ENCODE measurements around the gene METTL4. TPM values are rescaled to one million over a fixed set of nuclear protein-coding genes. Genes with fewer than 3 reads are reported as not detected.

METTL4 gene
- total RNA-seq, 1 experiment from 2014 or later, result 8.6 TPM

GRCh38 chr18:2590303-2590702 lies 19.0 kb upstream of the METTL4 start:
- BruUV-seq (replicated peaks), result no TSS peak
- no peak overlapping the region for H2AFZ ChIP-seq (ENCODE audit: low read length)
- CTCF ChIA-PET, result no interaction called here

GRCh38 chr18:2589345-2590068 lies 18.2 kb upstream of the METTL4 start:
- ATAC-seq (peak; percentile 43), DNase-seq (peak; percentile 17)
- H3F3A ChIP-seq (ENCODE audit: low read length, unreplicated experiment), result peaks cover 4% of the 10 kb centered on the region
- ChIA-PET CTCF (interaction anchor here (0.5 kb wide), 1 partner anchor 562 kb away, joined by 3 read pairs; no protein-coding TSS in a partner anchor), POLR2A (ENCODE audit: unreplicated experiment) (interaction anchor here (0.7 kb wide), 1 partner anchor 84 kb away, joined by 3 read pairs; no protein-coding TSS in a partner anchor)
- H3K79me2 ChIP-seq (ENCODE audit: low read length), result peaks cover 4% of the 10 kb centered on the region
- BruUV-seq (replicated peaks), result no TSS peak
- no peak for TF ChIP-seq CTCF (conservative IDR thresholded peaks at IDR 0.05; ENCODE audit: low read depth, low read length)
- H2AFZ ChIP-seq (ENCODE audit: low read length), result no peak overlapping the region
- H3K27ac ChIP-seq (ENCODE audit: low read length), result no peak overlapping the region
- no peaks in the 10 kb centered on the region for H3K9me3 ChIP-seq (ENCODE audit: low read length)
- no peak overlapping the region for H3K9ac ChIP-seq (ENCODE audit: low read length)
- H3K4me3 ChIP-seq (ENCODE audit: low read length), result no peak overlapping the region
- peaks cover 61% of the 10 kb centered on the region for H3K36me3 ChIP-seq (ENCODE audit: low read depth, low read length)
- H3K4me2 ChIP-seq (ENCODE audit: low read length), result no peak overlapping the region
- H3K4me1 ChIP-seq (ENCODE audit: insufficient read depth, low read length), result peaks cover 16% of the 10 kb centered on the region
- no peaks in the 10 kb centered on the region for H3K9me2 ChIP-seq (replicated peaks; ENCODE audit: low read length)
- H4K20me1 ChIP-seq (ENCODE audit: low read length), result 0 out of 2 replicates have a peak, but pooled peaks cover 4% of the 10 kb centered on the region
- intact Hi-C loops (cut with micrococcal nuclease), result loop anchor here (5.0 kb wide), 1 partner anchor 68 kb away; the partner anchor contains the start of gene SMCHD1
- H3K27me3 ChIP-seq (ENCODE audit: low read length), result no peaks in the 10 kb centered on the region

More at GRCh38 chr18:2590303-2590702, 19.0 kb upstream of the METTL4 start:
- TF ChIP-seq EZH2 (IDR thresholded peaks at IDR 0.05; ENCODE audit: low read length, unreplicated experiment) (no peak), EZH2phosphoT487 (IDR thresholded peaks at IDR 0.05; ENCODE audit: borderline replicate concordance, low read length) (no peak), CTCF (conservative IDR thresholded peaks at IDR 0.05; ENCODE audit: low read depth, low read length) (no peak)
- Histone ChIP-seq H3K9me3 (ENCODE audit: low read length) (no peaks in the 10 kb centered on the region), H3K4me2 (ENCODE audit: low read length) (no peak overlapping the region), H3K36me3 (ENCODE audit: low read depth, low read length) (peaks cover 62% of the 10 kb centered on the region), H3K9ac (ENCODE audit: low read length) (no peak overlapping the region), H3K27me3 (ENCODE audit: low read length) (no peaks in the 10 kb centered on the region), H3K27ac (ENCODE audit: low read length) (no peak overlapping the region), H3K9me2 (replicated peaks; ENCODE audit: low read length) (no peaks in the 10 kb centered on the region), H3K4me1 (ENCODE audit: insufficient read depth, low read length) (peaks cover 16% of the 10 kb centered on the region), H3K79me2 (ENCODE audit: low read length) (peaks cover 4% of the 10 kb centered on the region), H4K20me1 (ENCODE audit: low read length) (0 out of 2 replicates have a peak, but pooled peaks cover 4% of the 10 kb centered on the region), H3K4me3 (ENCODE audit: low read length) (no peak overlapping the region), H3F3A (ENCODE audit: low read length, unreplicated experiment) (peaks cover 4% of the 10 kb centered on the region)
- POLR2A ChIA-PET (ENCODE audit: unreplicated experiment), result interaction anchor here (0.6 to 0.7 kb wide), 2 partner anchors 49 to 83 kb away, joined by 3 read pairs; no protein-coding TSS in a partner anchor
- intact Hi-C loops (cut with micrococcal nuclease), result loop anchor here (5.0 kb wide), 1 partner anchor 67 kb away; the partner anchor contains the start of gene SMCHD1
- DNase-seq (no peak), ATAC-seq (no peak)
